NCI-H345 treated with DMSO at 0.1 percent for 48 hours (cell line): ENCODE data around the gene DENND11.

Experiments
- DNase-seq: peaks from one replicate; lab custom pipeline; 2025; ENCODE audit not compliant: unreplicated experiment; lab: John Stamatoyannopoulos, UW

DENND11 gene

GRCh38 chr7:141686074-141686473, 15.9 kb downstream of the DENND11 start:
- no peak for DNase-seq

GRCh38 chr7:141685285-141686023, 16.5 kb downstream of the DENND11 start:
- no peak for DNase-seq

- DNase-seq: no peak
Measured at GRCh38 chr7:141679014-141679413, 23.0 kb downstream of the DENND11 start.

GRCh38 chr7:141676618-141677017, 25.3 kb downstream of the DENND11 start:
- no peak for DNase-seq

GRCh38 chr7:141675436-141676215, 26.3 kb downstream of the DENND11 start:
- no peak for DNase-seq

- DNase-seq: no peak
Measured at GRCh38 chr7:141674702-141675101, 27.3 kb downstream of the DENND11 start.

GRCh38 chr7:141674171-141674671, 27.7 kb downstream of the DENND11 start:
- DNase-seq: no peak

- DNase-seq: no peak
Measured at GRCh38 chr7:141673346-141673745, 28.6 kb downstream of the DENND11 start.

- DNase-seq: no peak
Measured at GRCh38 chr7:141671705-141672496, 30.1 kb downstream of the DENND11 start.

- no peak for DNase-seq
Measured at GRCh38 chr7:141668853-141669252, 33.1 kb downstream of the DENND11 start.

GRCh38 chr7:141666071-141666470, 35.9 kb downstream of the DENND11 start:
- DNase-seq: no peak

GRCh38 chr7:141665208-141666035, 36.5 kb downstream of the DENND11 start:
- no peak for DNase-seq

- no peak for DNase-seq
Measured at GRCh38 chr7:141664450-141664849, 37.5 kb downstream of the DENND11 start.

- no peak for DNase-seq
Measured at GRCh38 chr7:141663081-141663849, 38.7 kb downstream of the DENND11 start.

- no peak for DNase-seq
Measured at GRCh38 chr7:141660259-141660658, 41.7 kb downstream of the DENND11 start.

GRCh38 chr7:141659501-141659900, 42.5 kb downstream of the DENND11 start:
- DNase-seq: no peak

- peak; percentile 27 for DNase-seq
Measured at GRCh38 chr7:141654551-141654950, 47.4 kb downstream of the DENND11 start.

GRCh38 chr7:141652691-141653090, 49.3 kb downstream of the DENND11 start:
- no peak for DNase-seq
